CD4-positive, alpha-beta T cell treated with Interleukin-6 for 4 hours (primary cell): ENCODE data around the gene SHROOM3.
A peak's percentile ranks its signal among the peaks of the same experiment; 100 is the strongest.
"Not testable (repeated sequence)": the region's sequence is repeated elsewhere in the genome, so short reads cannot be mapped to it uniquely, and the experiment has no call there.

Experiments used
- DNase-seq: peaks from one replicate; pipeline ENCODE4 v3.0.0-alpha.2; 2020; ENCODE audit warnings: mixed read lengths

The SHROOM3 gene

GRCh38 chr4:76434901-76435527, at the start of gene SHROOM3:
SHROOM3 (plus strand) TSS chr4:76435229; CDS start chr4:76436053, 824 bp downstream.
- no peak for DNase-seq

GRCh38 chr4:76385974-76386373, 49.1 kb upstream of the SHROOM3 start:
- no peak for DNase-seq

- DNase-seq, result no peak
These were observed 48.3 kb upstream of the SHROOM3 start for GRCh38 chr4:76386566-76387305.

- no peak for DNase-seq
These were observed 46.7 kb upstream of the SHROOM3 start for GRCh38 chr4:76388160-76388908.

- no peak for DNase-seq
These were observed 33.4 kb upstream of the SHROOM3 start for GRCh38 chr4:76401654-76402053.

- DNase-seq, result no peak
These were observed 28.9 kb upstream of the SHROOM3 start for GRCh38 chr4:76406081-76406480.

GRCh38 chr4:76407440-76408119, 27.4 kb upstream of the SHROOM3 start:
- no peak for DNase-seq

GRCh38 chr4:76410636-76411035, 24.4 kb upstream of the SHROOM3 start:
- DNase-seq, result no peak

GRCh38 chr4:76420188-76420761, 14.8 kb upstream of the SHROOM3 start:
- no peak for DNase-seq

GRCh38 chr4:76420762-76421581, 14.1 kb upstream of the SHROOM3 start, which contains the start of gene CCDC158:
CCDC158 (minus strand) TSS chr4:76421141; CDS start chr4:76403207, 17,934 bp downstream.
- peak; percentile 10 for DNase-seq

GRCh38 chr4:76423159-76423558, 11.9 kb upstream of the SHROOM3 start:
- DNase-seq, result not testable (repeated sequence)

- DNase-seq, result no peak
These were observed 8.8 kb upstream of the SHROOM3 start for GRCh38 chr4:76426272-76426671.

GRCh38 chr4:76429636-76430035, 5.4 kb upstream of the SHROOM3 start:
- DNase-seq, result no peak

GRCh38 chr4:76430519-76431388, 4.3 kb upstream of the SHROOM3 start:
- DNase-seq, result no peak

- no peak for DNase-seq
These were observed 695 bp downstream of the SHROOM3 start for GRCh38 chr4:76435528-76436319.

GRCh38 chr4:76439491-76439890, 4.5 kb downstream of the SHROOM3 start:
- DNase-seq, result no peak

GRCh38 chr4:76441881-76442280, 6.9 kb downstream of the SHROOM3 start:
- DNase-seq, result no peak

GRCh38 chr4:76442807-76443206, 7.8 kb downstream of the SHROOM3 start:
- no peak for DNase-seq

GRCh38 chr4:76443376-76443775, 8.3 kb downstream of the SHROOM3 start:
- DNase-seq, result no peak

- no peak for DNase-seq
These were observed 10.9 kb downstream of the SHROOM3 start for GRCh38 chr4:76445911-76446310.
